NT2/D1 (cell line): ENCODE data around the gene VTI1A.

Source experiments
- SUZ12 ChIP-seq: IDR thresholded peaks from 2 replicates; pipeline ENCODE4 v1.6.1; 2011; ENCODE audit not compliant: insufficient read length, insufficient read depth; ENCODE audit errors: extremely low read depth
- YY1 ChIP-seq: IDR thresholded peaks from 2 replicates; pipeline ENCODE4 v1.6.1; 2011; ENCODE audit not compliant: insufficient read length, insufficient read depth
- ZNF274 ChIP-seq: IDR thresholded peaks from 2 replicates; pipeline ENCODE4 v1.6.1; 2011; ENCODE audit warnings: mild to moderate bottlenecking, low read depth, low read length

DNA sequence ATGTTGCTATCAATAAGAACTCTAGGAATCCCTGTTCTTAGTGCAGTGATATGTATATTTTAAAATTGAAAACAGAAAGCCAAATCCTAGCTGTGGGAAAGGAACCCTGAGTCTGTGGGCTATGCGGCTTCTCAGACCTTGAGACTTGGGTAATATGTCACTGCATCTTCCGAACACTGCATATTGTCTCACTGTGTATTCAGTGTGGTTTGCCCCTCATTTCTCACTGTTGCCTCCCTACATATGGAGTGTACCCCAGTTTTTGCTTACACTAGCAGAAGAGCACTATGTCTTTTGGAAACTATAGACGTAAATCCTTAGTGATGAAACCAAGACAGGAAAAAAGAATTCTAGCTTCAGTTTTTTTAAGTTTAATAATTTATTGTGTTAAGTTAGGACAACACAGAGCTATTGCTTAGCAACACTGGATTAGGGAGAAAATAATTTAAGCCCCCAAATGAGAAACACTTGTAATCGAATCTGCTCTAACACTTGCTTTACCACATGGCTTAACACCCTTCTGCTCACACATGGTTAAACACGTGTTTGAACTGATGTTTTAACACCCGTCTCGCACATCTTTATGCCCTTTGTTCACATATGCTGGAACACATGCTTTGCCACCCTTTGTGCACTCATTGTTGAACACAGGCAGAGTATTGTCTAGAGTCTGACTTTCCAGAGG, 251.3 kb downstream of the VTI1A start:
- TF ChIP-seq ZNF274 (no peak), YY1 (no peak), SUZ12 (no peak)
